Measurements from ENCODE around the gene CDH4. TPM values are rescaled to one million over a fixed set of nuclear protein-coding genes. Genes with fewer than 3 reads are reported as not detected.
A peak's percentile ranks its signal among the peaks of the same experiment; 100 is the strongest.

The CDH4 gene
- total RNA-seq, 1 donor from 2014 or later: 0.99 TPM

GRCh38 chr20:61693055-61693600 is 441.1 kb downstream of the CDH4 start:
- DNase-seq (ENCODE audit: low spot score): peak; percentile 64
- no peak overlapping the region for H3K4me3 Mint-ChIP-seq (ENCODE audit: unreplicated experiment)
- no peaks in the 10 kb centered on the region for H3K4me1 Mint-ChIP-seq (ENCODE audit: low read depth)
- no peaks in the 10 kb centered on the region for H3K36me3 Mint-ChIP-seq (ENCODE audit: low read depth)
- no peak for TF ChIP-seq CTCF (IDR thresholded peaks at IDR 0.05)
- no peaks in the 10 kb centered on the region for H3K9me3 Mint-ChIP-seq (ENCODE audit: low read depth)
- H3K27ac Mint-ChIP-seq (ENCODE audit: unreplicated experiment): no peak overlapping the region
- peaks cover 15% of the 10 kb centered on the region for H3K27me3 Mint-ChIP-seq (ENCODE audit: low read depth)

- Mint-ChIP-seq H3K4me1 (ENCODE audit: low read depth) (peaks cover 3% of the 10 kb centered on the region), H3K27ac (ENCODE audit: unreplicated experiment) (no peak overlapping the region), H3K36me3 (ENCODE audit: low read depth) (no peaks in the 10 kb centered on the region), H3K9me3 (ENCODE audit: low read depth) (no peaks in the 10 kb centered on the region), H3K27me3 (ENCODE audit: low read depth) (peaks cover 9% of the 10 kb centered on the region), H3K4me3 (ENCODE audit: unreplicated experiment) (no peak overlapping the region)
- DNase-seq (ENCODE audit: low spot score): peak; percentile 74
- no peak for TF ChIP-seq CTCF (IDR thresholded peaks at IDR 0.05)
Measured at GRCh38 chr20:61694682-61695081, 442.6 kb downstream of the CDH4 start.

- Mint-ChIP-seq H3K4me3 (ENCODE audit: unreplicated experiment) (no peak overlapping the region), H3K27ac (ENCODE audit: unreplicated experiment) (no peak overlapping the region), H3K27me3 (ENCODE audit: low read depth) (peaks cover 9% of the 10 kb centered on the region), H3K36me3 (ENCODE audit: low read depth) (no peaks in the 10 kb centered on the region), H3K4me1 (ENCODE audit: low read depth) (peaks cover 3% of the 10 kb centered on the region), H3K9me3 (ENCODE audit: low read depth) (no peaks in the 10 kb centered on the region)
- peak; percentile 81 for DNase-seq (ENCODE audit: low spot score)
- no peak for TF ChIP-seq CTCF (IDR thresholded peaks at IDR 0.05)
Measured at GRCh38 chr20:61695741-61696140, 443.7 kb downstream of the CDH4 start.

- TF ChIP-seq CTCF (IDR thresholded peaks at IDR 0.05): no peak
- Mint-ChIP-seq H3K27ac (ENCODE audit: unreplicated experiment) (no peak overlapping the region), H3K4me1 (ENCODE audit: low read depth) (peaks cover 3% of the 10 kb centered on the region), H3K36me3 (ENCODE audit: low read depth) (no peaks in the 10 kb centered on the region), H3K4me3 (ENCODE audit: unreplicated experiment) (no peak overlapping the region), H3K9me3 (ENCODE audit: low read depth) (no peaks in the 10 kb centered on the region), H3K27me3 (ENCODE audit: low read depth) (peaks cover 6% of the 10 kb centered on the region)
- DNase-seq (ENCODE audit: low spot score): peak; percentile 75
Measured at GRCh38 chr20:61696181-61696735, 444.2 kb downstream of the CDH4 start.

GRCh38 chr20:61697666-61698597 is 445.9 kb downstream of the CDH4 start:
- TF ChIP-seq CTCF (IDR thresholded peaks at IDR 0.05): no peak
- Mint-ChIP-seq H3K4me3 (ENCODE audit: unreplicated experiment) (no peak overlapping the region), H3K27ac (ENCODE audit: unreplicated experiment) (no peak overlapping the region), H3K36me3 (ENCODE audit: low read depth) (no peaks in the 10 kb centered on the region), H3K4me1 (ENCODE audit: low read depth) (peaks cover 3% of the 10 kb centered on the region), H3K9me3 (ENCODE audit: low read depth) (no peaks in the 10 kb centered on the region), H3K27me3 (ENCODE audit: low read depth) (peaks cover 2% of the 10 kb centered on the region)
- DNase-seq (ENCODE audit: low spot score): peak; percentile 90
